ENCODE data around the gene DNAI2.

DNAI2 gene

GRCh38 chr17:74283371-74283673, 9.3 kb downstream of the DNAI2 start:
- no peak for DNase-seq (ENCODE audit: low read depth in 1 of 2, low spot score in 1 of 2)
- TF ChIP-seq JUND (IDR thresholded peaks at IDR 0.05; ENCODE audit: low read depth) = no peak
- in situ Hi-C loops (cut with HindIII; ENCODE audit: low pct_unique_long_range_greater_than_20kb, low sequenced_read_pairs) = no loop called here

GRCh38 chr17:74287031-74287602, 13.1 kb downstream of the DNAI2 start:
- no peak for TF ChIP-seq JUND (IDR thresholded peaks at IDR 0.05; ENCODE audit: low read depth)
- in situ Hi-C loops (cut with HindIII; ENCODE audit: low pct_unique_long_range_greater_than_20kb, low sequenced_read_pairs) = no loop called here
- DNase-seq (ENCODE audit: low read depth in 1 of 2, low spot score in 1 of 2) = no peak

- in situ Hi-C loops (cut with HindIII; ENCODE audit: low pct_unique_long_range_greater_than_20kb, low sequenced_read_pairs) = no loop called here
- no peak for TF ChIP-seq JUND (IDR thresholded peaks at IDR 0.05; ENCODE audit: low read depth)
- DNase-seq (ENCODE audit: low read depth in 1 of 2, low spot score in 1 of 2) = no peak
Observed at GRCh38 chr17:74288785-74289184, 14.8 kb downstream of the DNAI2 start.

- in situ Hi-C loops (cut with HindIII; ENCODE audit: low pct_unique_long_range_greater_than_20kb, low sequenced_read_pairs) = no loop called here
- TF ChIP-seq JUND (IDR thresholded peaks at IDR 0.05; ENCODE audit: low read depth) = no peak
- no peak for DNase-seq (ENCODE audit: low read depth in 1 of 2, low spot score in 1 of 2)
Observed at GRCh38 chr17:74289688-74290087, 15.7 kb downstream of the DNAI2 start.

- peak in 1 of 2 experiments; percentile 29 for DNase-seq (ENCODE audit: low read depth in 1 of 2, low spot score in 1 of 2)
- no peak for TF ChIP-seq JUND (IDR thresholded peaks at IDR 0.05; ENCODE audit: low read depth)
- in situ Hi-C loops (cut with HindIII; ENCODE audit: low pct_unique_long_range_greater_than_20kb, low sequenced_read_pairs) = no loop called here
Observed at GRCh38 chr17:74290340-74290739, 16.3 kb downstream of the DNAI2 start.

GRCh38 chr17:74292495-74292894, 18.5 kb downstream of the DNAI2 start:
- no peak for DNase-seq (ENCODE audit: low read depth in 1 of 2, low spot score in 1 of 2)
- no peak for TF ChIP-seq JUND (IDR thresholded peaks at IDR 0.05; ENCODE audit: low read depth)
- in situ Hi-C loops (cut with HindIII; ENCODE audit: low pct_unique_long_range_greater_than_20kb, low sequenced_read_pairs) = no loop called here

GRCh38 chr17:74295625-74296547, 21.9 kb downstream of the DNAI2 start:
- no peak for DNase-seq (ENCODE audit: low read depth in 1 of 2, low spot score in 1 of 2)
- no peak for TF ChIP-seq JUND (IDR thresholded peaks at IDR 0.05; ENCODE audit: low read depth)
- in situ Hi-C loops (cut with HindIII; ENCODE audit: low pct_unique_long_range_greater_than_20kb, low sequenced_read_pairs) = no loop called here

GRCh38 chr17:74296548-74296936, 22.5 kb downstream of the DNAI2 start:
- in situ Hi-C loops (cut with HindIII; ENCODE audit: low pct_unique_long_range_greater_than_20kb, low sequenced_read_pairs) = no loop called here
- DNase-seq (ENCODE audit: low read depth in 1 of 2, low spot score in 1 of 2) = peak; percentile 62 to 74
- no peak for TF ChIP-seq JUND (IDR thresholded peaks at IDR 0.05; ENCODE audit: low read depth)

GRCh38 chr17:74297941-74298340, 23.9 kb downstream of the DNAI2 start:
- in situ Hi-C loops (cut with HindIII; ENCODE audit: low pct_unique_long_range_greater_than_20kb, low sequenced_read_pairs) = no loop called here
- no peak for DNase-seq (ENCODE audit: low read depth in 1 of 2, low spot score in 1 of 2)
- no peak for TF ChIP-seq JUND (IDR thresholded peaks at IDR 0.05; ENCODE audit: low read depth)

- no peak for TF ChIP-seq JUND (IDR thresholded peaks at IDR 0.05; ENCODE audit: low read depth)
- DNase-seq (ENCODE audit: low read depth in 1 of 2, low spot score in 1 of 2) = no peak
- in situ Hi-C loops (cut with HindIII; ENCODE audit: low pct_unique_long_range_greater_than_20kb, low sequenced_read_pairs) = no loop called here
Observed at GRCh38 chr17:74298778-74299177, 24.7 kb downstream of the DNAI2 start.

- TF ChIP-seq JUND (IDR thresholded peaks at IDR 0.05; ENCODE audit: low read depth) = no peak
- no peak for DNase-seq (ENCODE audit: low read depth in 1 of 2, low spot score in 1 of 2)
- in situ Hi-C loops (cut with HindIII; ENCODE audit: low pct_unique_long_range_greater_than_20kb, low sequenced_read_pairs) = no loop called here
Observed at GRCh38 chr17:74299226-74300009, 25.4 kb downstream of the DNAI2 start.

- in situ Hi-C loops (cut with HindIII; ENCODE audit: low pct_unique_long_range_greater_than_20kb, low sequenced_read_pairs) = no loop called here
Observed at GRCh38 chr17:74303305-74303704, 29.3 kb downstream of the DNAI2 start.

GRCh38 chr17:74304184-74304583, 30.1 kb downstream of the DNAI2 start:
- TF ChIP-seq JUND (IDR thresholded peaks at IDR 0.05; ENCODE audit: low read depth) = no peak
- DNase-seq (ENCODE audit: low read depth in 1 of 2, low spot score in 1 of 2) = no peak
- in situ Hi-C loops (cut with HindIII; ENCODE audit: low pct_unique_long_range_greater_than_20kb, low sequenced_read_pairs) = no loop called here

More at GRCh38 chr17:74303305-74303704, 29.3 kb downstream of the DNAI2 start:
- no peak for TF ChIP-seq JUND (IDR thresholded peaks at IDR 0.05; ENCODE audit: low read depth)
- no peak for DNase-seq (ENCODE audit: low read depth in 1 of 2, low spot score in 1 of 2)

Data from T47D (cell line).